ENCODE results near the gene TM2D3. TPM values are rescaled to one million over a fixed set of nuclear protein-coding genes. Genes with fewer than 3 reads are reported as not detected.

TM2D3 gene
- total RNA-seq, 1 experiment from 2014 or later: 34.9 TPM

DNA sequence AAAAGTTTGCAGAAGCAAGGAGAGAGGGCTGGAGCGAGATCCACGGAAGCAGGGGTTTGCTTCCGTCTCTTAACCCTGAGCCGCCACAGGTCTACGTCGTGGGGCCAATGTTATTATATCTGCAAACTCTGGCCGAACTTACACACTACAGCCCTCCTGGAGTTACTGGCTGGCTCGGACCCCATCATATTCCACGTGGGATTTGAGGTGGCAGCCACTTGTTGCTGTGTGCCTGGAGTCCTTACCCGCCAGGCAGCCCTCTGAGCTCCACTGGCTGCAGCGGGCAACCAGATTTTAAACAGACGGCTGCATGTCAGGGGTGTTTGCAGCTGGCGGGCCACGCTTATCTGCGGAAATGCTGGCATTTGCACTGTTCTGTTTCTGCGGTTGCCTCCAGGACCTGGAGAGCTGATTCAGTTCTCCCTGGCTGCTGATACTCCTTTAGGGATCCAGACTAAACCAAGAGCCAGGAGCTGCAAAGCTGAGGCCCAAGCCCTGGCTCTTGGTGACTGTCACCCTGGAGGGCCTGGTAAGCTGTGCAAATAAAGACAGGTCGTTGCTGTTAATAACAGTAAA lies 34.7 kb downstream of the TM2D3 start:
- no peak overlapping the region for H3K27ac Mint-ChIP-seq

More for the DNA sequence above, 34.7 kb downstream of the TM2D3 start:
- Histone ChIP-seq H3K27ac (ENCODE audit: insufficient read length, low read depth, low read length) (no peak overlapping the region), H3K18ac (ENCODE audit: insufficient read length, low read depth, low read length) (no peak overlapping the region), H4K5ac (ENCODE audit: insufficient read length, low read depth, low read length) (no peak overlapping the region), H2BK20ac (ENCODE audit: low read depth, low read length, poor library complexity, severe bottlenecking) (no peak overlapping the region), H2AFZ (ENCODE audit: low read length) (no peak overlapping the region), H2BK120ac (ENCODE audit: low read depth, low read length, poor library complexity, severe bottlenecking) (no peak overlapping the region), H3K79me1 (ENCODE audit: insufficient read depth, low read depth, low read length, poor library complexity, severe bottlenecking) (no peaks in the 10 kb centered on the region), H3K14ac (ENCODE audit: insufficient read depth, low read length) (no peak overlapping the region), H3K4ac (ENCODE audit: low read depth, low read length) (no peak overlapping the region), H3K9me3 (ENCODE audit: control insufficient read depth, low read depth, low read length) (no peaks in the 10 kb centered on the region), H3K4me1 (ENCODE audit: insufficient read depth, low read length) (peaks cover 5% of the 10 kb centered on the region; the same call in 1 of the 2 replicates), H3T11ph (ENCODE audit: low read length) (no peak overlapping the region), H3K79me2 (ENCODE audit: insufficient read depth, low read length) (no peaks in the 10 kb centered on the region), H4K8ac (replicated peaks; ENCODE audit: insufficient read length, low read depth, low read length) (no peak overlapping the region), H3K4me2 (ENCODE audit: insufficient read depth, insufficient read length, low read length) (no peak overlapping the region), H3K27me3 (ENCODE audit: insufficient read depth, low read length) (no peaks in the 10 kb centered on the region; the same call in 1 of the 2 replicates), H2BK12ac (ENCODE audit: insufficient read length, low read depth, low read length) (no peak overlapping the region), H3K56ac (ENCODE audit: insufficient read length, low read depth, low read length) (no peak overlapping the region), H3K23me2 (ENCODE audit: insufficient read length, low read depth, low read length, poor library complexity, severe bottlenecking) (no peaks in the 10 kb centered on the region), H4K20me1 (ENCODE audit: control insufficient read depth, insufficient read depth, insufficient read length) (no peaks in the 10 kb centered on the region), H2BK5ac (ENCODE audit: insufficient read length, low read length) (no peak overlapping the region), H3K9ac (ENCODE audit: extremely low read depth, insufficient read length, low read length) (no peak overlapping the region), H3K23ac (ENCODE audit: insufficient read length, low read depth, low read length) (no peak overlapping the region), H4K91ac (ENCODE audit: insufficient read length, low read depth, low read length) (no peak overlapping the region), H2AK5ac (ENCODE audit: insufficient read length, low read length) (no peak overlapping the region), H2BK15ac (ENCODE audit: low read depth, low read length) (no peak overlapping the region)
- H3K9me3 Mint-ChIP-seq: peaks cover 2 to 3% of the 10 kb centered on the region in 2 experiments; a peak in 2 of 5 replicates
- no peak for DNase-seq
- H3K4me3 Mint-ChIP-seq: no peak overlapping the region
- TF ChIP-seq, protein P1, sequence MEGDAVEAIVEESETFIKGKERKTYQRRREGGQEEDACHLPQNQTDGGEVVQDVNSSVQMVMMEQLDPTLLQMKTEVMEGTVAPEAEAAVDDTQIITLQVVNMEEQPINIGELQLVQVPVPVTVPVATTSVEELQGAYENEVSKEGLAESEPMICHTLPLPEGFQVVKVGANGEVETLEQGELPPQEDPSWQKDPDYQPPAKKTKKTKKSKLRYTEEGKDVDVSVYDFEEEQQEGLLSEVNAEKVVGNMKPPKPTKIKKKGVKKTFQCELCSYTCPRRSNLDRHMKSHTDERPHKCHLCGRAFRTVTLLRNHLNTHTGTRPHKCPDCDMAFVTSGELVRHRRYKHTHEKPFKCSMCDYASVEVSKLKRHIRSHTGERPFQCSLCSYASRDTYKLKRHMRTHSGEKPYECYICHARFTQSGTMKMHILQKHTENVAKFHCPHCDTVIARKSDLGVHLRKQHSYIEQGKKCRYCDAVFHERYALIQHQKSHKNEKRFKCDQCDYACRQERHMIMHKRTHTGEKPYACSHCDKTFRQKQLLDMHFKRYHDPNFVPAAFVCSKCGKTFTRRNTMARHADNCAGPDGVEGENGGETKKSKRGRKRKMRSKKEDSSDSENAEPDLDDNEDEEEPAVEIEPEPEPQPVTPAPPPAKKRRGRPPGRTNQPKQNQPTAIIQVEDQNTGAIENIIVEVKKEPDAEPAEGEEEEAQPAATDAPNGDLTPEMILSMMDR (conservative IDR thresholded peaks at IDR 0.05): no peak
- peaks cover 35 to 42% of the 10 kb centered on the region in 2 experiments for H3K4me1 Mint-ChIP-seq
- H3K27me3 Mint-ChIP-seq (ENCODE audit: low read depth): peaks cover 20% of the 10 kb centered on the region
- WGBS (ENCODE audit: extremely low coverage, insufficient read length, low lambda C conversion rate): no CpG with 5 or more reads among the region's 17 CpGs
- 0 out of 7 replicates have a peak, but pooled peaks cover 0 to 2% (median 0%) of the 10 kb centered on the region in 3 experiments for H3K36me3 Mint-ChIP-seq (ENCODE audit: insufficient read depth in 1 of 3, low read depth in 3 of 3)

Data from H9 (cell line).